NOMO-1 treated with DMSO at 0.1 percent for 48 hours (cell line): ENCODE data around the gene DUOX2.
A peak's percentile ranks its signal among the peaks of the same experiment; 100 is the strongest.
"Not testable (repeated sequence)": the region's sequence is repeated elsewhere in the genome, so short reads cannot be mapped to it uniquely, and the experiment has no call there.

Experiments used
- DNase-seq: peaks from one replicate; lab custom pipeline; 2025; ENCODE audit not compliant: unreplicated experiment; lab: John Stamatoyannopoulos, UW

Gene DUOX2

GRCh38 chr15:45102226-45102625 lies 11.7 kb downstream of the DUOX2 start:
- no peak for DNase-seq

GRCh38 chr15:45101749-45102148 lies 12.2 kb downstream of the DUOX2 start:
- no peak for DNase-seq

GRCh38 chr15:45100884-45101625 lies 12.9 kb downstream of the DUOX2 start:
- no peak for DNase-seq

GRCh38 chr15:45099549-45100165 lies 14.3 kb downstream of the DUOX2 start:
- DNase-seq: no peak

GRCh38 chr15:45097466-45097865 lies 16.5 kb downstream of the DUOX2 start:
- no peak for DNase-seq

GRCh38 chr15:45095661-45096060 lies 18.3 kb downstream of the DUOX2 start:
- DNase-seq: no peak

- DNase-seq: no peak
Measured at GRCh38 chr15:45094358-45094730, 19.6 kb downstream of the DUOX2 start.

GRCh38 chr15:45093622-45094357 lies 20.2 kb downstream of the DUOX2 start:
- DNase-seq: no peak

- DNase-seq: no peak
Measured at GRCh38 chr15:45093013-45093412, 21.0 kb downstream of the DUOX2 start.

- DNase-seq: no peak
Measured at GRCh38 chr15:45091576-45091975, 22.4 kb downstream of the DUOX2 start.

- no peak for DNase-seq
Measured at GRCh38 chr15:45091161-45091560, 22.8 kb downstream of the DUOX2 start.

GRCh38 chr15:45089712-45090373 lies 24.1 kb downstream of the DUOX2 start:
- DNase-seq: no peak

GRCh38 chr15:45088801-45089711 lies 24.9 kb downstream of the DUOX2 start:
- no peak for DNase-seq

GRCh38 chr15:45087513-45087912 lies 26.5 kb downstream of the DUOX2 start:
- DNase-seq: peak; percentile 1

GRCh38 chr15:45084163-45084562 lies 29.8 kb downstream of the DUOX2 start:
- no peak for DNase-seq

- DNase-seq: no peak
Measured at GRCh38 chr15:45083223-45083622, 30.7 kb downstream of the DUOX2 start.

GRCh38 chr15:45082412-45082811 lies 31.6 kb downstream of the DUOX2 start:
- DNase-seq: not testable (repeated sequence)

GRCh38 chr15:45080593-45080992 lies 33.4 kb downstream of the DUOX2 start:
- not testable (repeated sequence) for DNase-seq

- DNase-seq: not testable (repeated sequence)
Measured at GRCh38 chr15:45079628-45080246, 34.2 kb downstream of the DUOX2 start.

- not testable (repeated sequence) for DNase-seq
Measured at GRCh38 chr15:45079201-45079600, 34.8 kb downstream of the DUOX2 start.
